ENCODE data around the gene ASTN2. TPM values are rescaled to one million over a fixed set of nuclear protein-coding genes. Genes with fewer than 3 reads are reported as not detected.

ASTN2 gene
- total RNA-seq, 1 experiment from 2014 or later = 8.0 TPM

- no peak for DNase-seq
- Histone ChIP-seq H3K4me3 (no peak overlapping the region), H3K9me3 (no peaks in the 10 kb centered on the region), H3K27me3 (peaks cover 8% of the 10 kb centered on the region; the same call in 1 of the 2 replicates), H3K36me3 (no peaks in the 10 kb centered on the region)
Measured at GRCh38 chr9:117427357-117427913, 12.6 kb upstream of the ASTN2 start.

DNA sequence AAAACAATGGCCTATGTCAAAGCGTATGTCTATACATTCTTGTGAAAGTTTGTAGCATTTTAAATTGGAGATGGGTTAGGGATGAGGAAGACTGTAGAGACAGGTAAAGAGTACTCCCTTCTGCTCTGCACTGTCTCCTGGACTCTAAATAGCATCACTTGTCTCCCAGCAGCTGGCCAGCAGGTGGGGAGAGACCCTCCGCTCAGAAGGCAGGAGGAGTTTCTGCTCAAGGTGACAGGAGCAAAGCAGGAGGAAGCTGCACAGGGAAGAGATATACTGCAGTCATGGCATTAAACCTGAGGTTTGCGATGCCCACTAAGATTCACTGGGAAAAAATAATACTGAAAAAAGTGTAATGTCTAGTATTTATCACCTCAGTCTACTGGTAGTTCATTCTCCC lies 10.7 kb upstream of the ASTN2 start:
- Histone ChIP-seq H3K4me3 (no peak overlapping the region), H3K36me3 (no peaks in the 10 kb centered on the region), H3K9me3 (no peaks in the 10 kb centered on the region), H3K27me3 (peaks cover 14% of the 10 kb centered on the region)
- no peak for DNase-seq

DNA sequence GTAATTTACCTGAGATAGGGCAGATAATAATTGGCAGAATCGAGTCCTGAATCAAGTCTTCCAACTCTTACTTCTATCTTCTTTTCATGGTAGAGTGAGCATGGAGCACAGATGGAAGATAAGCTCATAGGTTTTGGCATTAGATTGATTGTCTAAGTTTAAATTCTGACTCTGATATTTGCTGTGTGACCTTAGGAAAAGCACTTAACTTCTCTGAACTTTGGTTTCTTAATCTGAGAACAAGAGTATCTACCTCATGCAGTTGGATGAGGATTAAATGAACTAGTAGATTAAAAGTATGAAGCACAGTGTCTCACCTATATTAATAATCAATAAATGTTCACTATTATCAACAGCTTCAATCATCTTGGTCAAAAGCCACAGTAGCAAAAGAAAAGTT lies 9.4 kb upstream of the ASTN2 start:
- Histone ChIP-seq H3K4me3 (no peak overlapping the region), H3K36me3 (no peaks in the 10 kb centered on the region), H3K27me3 (peaks cover 18% of the 10 kb centered on the region), H3K9me3 (no peaks in the 10 kb centered on the region)
- no peak for DNase-seq

DNA sequence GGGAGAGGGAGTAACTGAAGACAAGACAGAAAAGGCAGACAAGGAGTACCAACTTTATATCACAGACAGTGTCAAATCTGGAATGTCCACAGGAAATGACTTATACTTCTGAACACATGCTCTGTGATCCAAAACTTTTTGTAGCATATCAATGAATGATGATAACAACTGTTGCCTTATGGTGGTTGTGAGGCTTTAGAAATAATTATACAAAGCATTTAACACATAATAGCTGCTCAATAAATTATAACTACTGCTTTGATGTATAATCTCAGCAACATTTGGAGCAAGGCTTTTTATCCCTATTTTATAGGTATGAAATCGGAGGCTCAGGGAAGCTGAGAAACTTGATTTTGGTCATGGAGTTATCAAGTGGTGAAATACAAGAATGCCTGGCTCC lies 3.3 kb upstream of the ASTN2 start:
- H3K4me3 ChIP-seq = no peak overlapping the region
- no peak for DNase-seq
- H3K9me3 ChIP-seq = no peaks in the 10 kb centered on the region
- H3K27me3 ChIP-seq = peaks cover 44% of the 10 kb centered on the region
- H3K36me3 ChIP-seq = no peaks in the 10 kb centered on the region

GRCh38 chr9:117416856-117417255 lies 2.0 kb upstream of the ASTN2 start:
- peaks cover 54% of the 10 kb centered on the region for H3K27me3 ChIP-seq
- no peak for DNase-seq
- H3K36me3 ChIP-seq = no peaks in the 10 kb centered on the region
- no peaks in the 10 kb centered on the region for H3K9me3 ChIP-seq
- no peak overlapping the region for H3K4me3 ChIP-seq

- Histone ChIP-seq H3K36me3 (no peaks in the 10 kb centered on the region), H3K4me3 (no peak overlapping the region), H3K9me3 (no peaks in the 10 kb centered on the region), H3K27me3 (peaks cover 52% of the 10 kb centered on the region)
- no peak for DNase-seq
Measured at GRCh38 chr9:117415358-117415914, 579 bp upstream of the ASTN2 start.

GRCh38 chr9:117414220-117414905 lies 494 bp downstream of the ASTN2 start:
- peak; percentile 31 for DNase-seq
- peak overlapping the region; percentile 20; the same call in 1 of the 2 replicates for H3K4me3 ChIP-seq
- no peaks in the 10 kb centered on the region for H3K36me3 ChIP-seq
- peaks cover 53% of the 10 kb centered on the region for H3K27me3 ChIP-seq
- no peaks in the 10 kb centered on the region for H3K9me3 ChIP-seq

DNA sequence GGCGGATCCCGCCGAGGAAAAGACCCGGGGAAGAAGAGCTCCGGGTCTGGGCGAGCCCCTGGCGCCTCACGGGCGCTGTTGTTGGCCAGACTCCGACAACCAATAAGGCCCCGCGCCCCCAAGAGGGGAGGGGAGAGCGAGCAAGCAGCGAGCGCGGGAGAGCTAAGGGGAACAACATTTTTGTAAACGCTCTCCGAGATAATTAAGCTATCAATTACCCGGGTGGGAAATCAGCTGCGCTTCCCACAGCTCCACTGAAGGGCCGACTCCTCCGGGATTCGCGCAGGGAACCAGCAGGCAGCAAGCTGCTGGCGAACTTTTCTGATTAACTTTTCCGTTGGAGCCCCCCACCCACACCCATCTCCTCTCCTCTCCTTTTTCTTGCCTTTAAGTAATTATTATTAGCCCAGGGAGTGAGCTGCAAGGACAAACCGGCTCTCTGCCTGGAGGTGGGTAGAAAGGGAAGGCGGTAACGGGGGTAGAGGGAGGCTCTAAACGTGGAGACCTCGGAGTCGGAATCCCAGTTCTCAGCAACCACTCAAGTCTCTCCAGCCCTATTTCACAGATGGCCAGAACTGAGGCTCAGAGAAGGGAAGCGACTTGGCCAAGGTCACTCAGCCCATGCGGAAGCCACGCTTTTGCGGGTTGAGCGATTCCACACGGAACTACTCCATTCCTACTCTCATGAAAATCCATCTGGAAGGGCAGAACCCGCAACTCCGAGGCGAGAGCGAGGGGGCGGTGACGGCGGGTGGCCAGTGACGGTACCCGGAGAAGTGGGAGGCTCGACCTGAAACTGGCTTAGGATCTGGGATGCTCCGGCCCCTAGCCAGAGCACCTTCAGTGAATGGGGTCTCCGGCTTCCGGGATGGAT lies 1.3 kb downstream of the ASTN2 start:
- Histone ChIP-seq H3K36me3 (no peaks in the 10 kb centered on the region), H3K9me3 (no peaks in the 10 kb centered on the region), H3K4me3 (no peak overlapping the region), H3K27me3 (peaks cover 58% of the 10 kb centered on the region)
- no peak for DNase-seq

DNA sequence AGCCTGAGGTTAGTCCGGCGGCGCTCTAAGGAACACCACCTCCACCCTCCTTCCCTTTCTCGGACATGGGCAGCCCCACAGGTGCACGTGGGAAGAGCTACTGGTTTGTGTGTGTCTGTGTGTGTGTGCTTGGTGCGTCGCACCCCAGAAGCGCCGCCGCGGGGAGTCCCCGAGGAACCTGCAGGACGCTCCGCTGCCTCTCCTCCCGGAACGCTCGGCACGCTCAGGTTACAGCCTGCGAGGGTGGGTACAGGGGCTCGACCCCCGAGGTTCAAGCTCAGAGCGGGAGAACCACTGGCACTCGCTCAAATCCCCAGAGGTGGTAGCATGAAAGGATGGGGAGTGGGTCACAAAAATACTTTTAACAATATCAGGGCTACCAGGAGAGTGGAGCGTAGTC lies 2.0 kb downstream of the ASTN2 start:
- DNase-seq = no peak
- H3K4me3 ChIP-seq = no peak overlapping the region
- H3K9me3 ChIP-seq = no peaks in the 10 kb centered on the region
- peaks cover 60% of the 10 kb centered on the region for H3K27me3 ChIP-seq
- no peaks in the 10 kb centered on the region for H3K36me3 ChIP-seq

- Histone ChIP-seq H3K27me3 (peaks cover 57% of the 10 kb centered on the region), H3K4me3 (no peak overlapping the region), H3K36me3 (no peaks in the 10 kb centered on the region), H3K9me3 (no peaks in the 10 kb centered on the region)
- DNase-seq = no peak
Measured at GRCh38 chr9:117412006-117412715, 2.7 kb downstream of the ASTN2 start.

DNA sequence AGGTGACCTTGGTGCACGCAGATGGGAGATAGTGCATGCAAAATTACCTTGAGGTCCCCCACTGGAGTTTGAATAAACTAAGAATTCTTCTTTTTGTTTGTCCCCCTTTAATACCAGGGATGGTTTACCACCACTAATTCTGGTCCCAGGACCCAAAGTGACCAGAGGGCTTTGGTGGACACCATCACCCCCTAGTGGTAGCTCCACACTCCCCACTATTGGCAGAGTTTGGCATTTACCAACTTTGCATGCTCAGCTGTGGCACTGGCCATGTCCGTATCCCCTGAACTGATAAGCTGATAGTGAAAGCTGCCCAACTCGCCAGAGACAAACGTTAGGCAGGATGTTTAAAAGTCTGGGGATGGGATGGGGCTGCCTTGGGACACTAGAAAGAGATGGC lies 3.3 kb downstream of the ASTN2 start:
- no peaks in the 10 kb centered on the region for H3K9me3 ChIP-seq
- H3K27me3 ChIP-seq = peaks cover 60% of the 10 kb centered on the region
- DNase-seq = peak; percentile 24
- H3K36me3 ChIP-seq = no peaks in the 10 kb centered on the region
- H3K4me3 ChIP-seq = no peak overlapping the region

GRCh38 chr9:117409321-117409720 lies 5.5 kb downstream of the ASTN2 start:
- Histone ChIP-seq H3K4me3 (no peak overlapping the region), H3K9me3 (no peaks in the 10 kb centered on the region), H3K27me3 (peaks cover 50% of the 10 kb centered on the region), H3K36me3 (no peaks in the 10 kb centered on the region)
- no peak for DNase-seq

GRCh38 chr9:117407436-117408022 lies 7.3 kb downstream of the ASTN2 start:
- no peak overlapping the region for H3K4me3 ChIP-seq
- DNase-seq = no peak

DNA sequence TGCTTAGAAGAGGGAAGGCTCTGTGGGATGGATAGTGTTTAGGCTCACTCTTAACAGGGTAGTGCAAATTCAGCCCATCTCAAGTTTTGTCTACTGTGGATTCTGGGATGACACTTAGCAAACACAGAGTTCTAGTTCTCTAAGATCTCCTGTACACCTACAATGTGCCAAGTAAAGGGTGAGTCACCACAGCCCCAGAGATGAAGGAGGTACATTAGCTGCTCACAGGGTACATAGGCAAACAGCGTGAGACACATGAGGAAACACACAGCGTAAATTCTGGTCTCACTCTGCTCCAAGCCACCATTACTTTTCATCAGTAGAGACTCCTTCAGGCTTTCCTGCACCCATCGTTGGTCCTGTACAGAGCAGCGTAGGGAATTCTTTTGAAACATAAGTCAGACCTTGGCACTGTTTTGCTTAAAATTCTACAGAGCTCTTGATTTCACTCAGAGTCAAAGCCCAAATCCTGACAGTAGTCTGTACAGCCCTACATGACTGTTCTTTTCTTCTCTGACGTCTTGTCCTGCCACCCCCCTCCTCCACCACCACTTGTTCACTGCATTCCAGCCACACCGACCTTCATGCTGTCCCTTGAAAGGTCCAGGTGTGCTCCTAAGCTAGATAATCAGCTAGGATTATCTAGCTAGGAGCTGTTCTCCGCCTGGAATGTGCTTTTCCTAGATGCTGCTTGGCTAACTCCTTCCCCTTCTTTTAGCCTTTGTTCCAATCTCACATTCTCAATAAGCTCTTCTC lies 8.7 kb downstream of the ASTN2 start:
- no peak overlapping the region for H3K4me3 ChIP-seq
- H3K9me3 ChIP-seq = no peaks in the 10 kb centered on the region
- no peaks in the 10 kb centered on the region for H3K36me3 ChIP-seq
- DNase-seq = no peak
- H3K27me3 ChIP-seq = peaks cover 24% of the 10 kb centered on the region; the same call in 1 of the 2 replicates

More at GRCh38 chr9:117407436-117408022, 7.3 kb downstream of the ASTN2 start:
- Histone ChIP-seq H3K27me3 (peaks cover 32% of the 10 kb centered on the region), H3K9me3 (no peaks in the 10 kb centered on the region), H3K36me3 (no peaks in the 10 kb centered on the region)

DNA sequence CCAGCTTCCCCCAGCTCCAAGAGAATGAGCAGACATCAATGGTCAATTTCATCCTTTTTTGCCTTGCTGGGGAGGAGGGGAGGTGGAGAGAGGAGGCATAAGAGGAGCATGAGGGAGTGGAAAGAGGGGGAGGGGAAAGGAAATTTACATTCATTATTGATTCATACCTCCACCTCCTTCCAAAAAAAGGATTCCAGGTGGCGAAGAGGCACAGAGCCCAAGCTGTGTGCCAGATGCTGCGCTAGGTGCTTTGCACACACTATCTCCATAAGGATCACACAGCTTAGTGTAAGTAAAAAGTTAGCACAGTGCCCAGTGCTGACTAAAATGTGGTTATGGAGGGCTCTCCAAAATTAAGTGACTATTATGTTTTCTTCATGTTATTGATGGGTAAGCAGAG lies 11.0 kb downstream of the ASTN2 start:
- no peak for DNase-seq
- Histone ChIP-seq H3K9me3 (no peaks in the 10 kb centered on the region), H3K36me3 (no peaks in the 10 kb centered on the region), H3K27me3 (peaks cover 14% of the 10 kb centered on the region; the same call in 1 of the 2 replicates), H3K4me3 (no peak overlapping the region)

- Histone ChIP-seq H3K4me3 (no peak overlapping the region), H3K27me3 (peaks cover 10% of the 10 kb centered on the region; the same call in 1 of the 2 replicates), H3K9me3 (no peaks in the 10 kb centered on the region), H3K36me3 (no peaks in the 10 kb centered on the region)
- DNase-seq = no peak
Measured at GRCh38 chr9:117403403-117403811, 11.4 kb downstream of the ASTN2 start.
